K562 (cell line): ENCODE results near the gene SRCAP. TPM values are rescaled to one million over a fixed set of nuclear protein-coding genes. Genes with fewer than 3 reads are reported as not detected.

ENCODE experiments used
- BRD4 ChIP-seq: fragments of 200-600 bp; sonication (generic); IDR thresholded peaks from 2 replicates; pipeline ENCODE4 v1.6.1; 2017; ENCODE audit warnings: inconsistent platforms
- CC2D1A ChIP-seq: fragments of 450-650 bp; IDR thresholded peaks from 2 replicates; pipeline ENCODE4 v1.6.1; 2017; ENCODE audit warnings: mild to moderate bottlenecking
- ELF2 ChIP-seq: fragments of 250-450 bp; sonication (Bioruptor Pico); IDR thresholded peaks from 2 replicates; pipeline ENCODE4 v1.5.0; 2021; ENCODE audit warnings: mild to moderate bottlenecking
- EZH2 ChIP-seq: IDR thresholded peaks from 2 replicates; pipeline ENCODE4 v1.6.1; 2012; ENCODE audit warnings: low read depth, mild to moderate bottlenecking, inconsistent platforms, low read length, borderline replicate concordance
- GABPA ChIP-seq: fragments of 200-800 bp; sonication (Bioruptor generic); conservative IDR thresholded peaks from 2 replicates; pipeline ENCODE4 v1.6.1; 2016; ENCODE audit warnings: low read depth, missing genetic modification characterization, missing compliant biosample characterization
- JUNB ChIP-seq: fragments of 450-650 bp; formaldehyde crosslinking; conservative IDR thresholded peaks from 2 replicates; pipeline ENCODE4 v1.4.0; 2020; ENCODE audit warnings: mild to moderate bottlenecking
- MAZ ChIP-seq, 2 experiments: fragments of 450-650 bp in 1 of 2; sonication (generic) in 1 of 2; formaldehyde crosslinking; IDR thresholded peaks in 1 of 2; conservative IDR thresholded peaks in 1 of 2; 2 replicates each; pipeline versions ENCODE4 v1.4.0 to v1.5.0; 2020; ENCODE audit warnings: mild to moderate bottlenecking in 1 of 2, missing genetic modification reagents in 1 of 2
- PHF20 ChIP-seq: fragments of 450-650 bp; IDR thresholded peaks from 2 replicates; pipeline ENCODE4 v1.6.1; 2018; ENCODE audit not compliant: partially characterized antibody
- POLR2A ChIP-seq: fragments of 450-650 bp; conservative IDR thresholded peaks from 2 replicates; pipeline ENCODE4 v1.6.1; 2016
- RBM22 ChIP-seq: fragments of 200-400 bp; formaldehyde crosslinking; IDR thresholded peaks from 2 replicates; pipeline ENCODE4 v1.6.1; 2018; ENCODE audit warnings: low read length, low read depth; ENCODE audit not compliant: poor library complexity, severe bottlenecking
- SLC30A9 ChIP-seq: fragments of 250-450 bp; sonication (Bioruptor Pico); IDR thresholded peaks from 2 replicates; pipeline ENCODE4 v1.8.0; 2022; ENCODE audit warnings: mild to moderate bottlenecking, moderate library complexity
- TAF1 ChIP-seq: IDR thresholded peaks from 2 replicates; pipeline ENCODE4 v1.6.1; 2011; ENCODE audit warnings: mild to moderate bottlenecking, low read length, moderate library complexity; ENCODE audit not compliant: insufficient read depth, control insufficient read depth, severe bottlenecking; ENCODE audit errors: extremely low read depth
- TOE1 ChIP-seq, 2 experiments: fragments of 450-650 bp in 1 of 2; sonication (generic) in 1 of 2; formaldehyde crosslinking in 1 of 2; IDR thresholded peaks; 2 replicates each; pipeline versions ENCODE4 v1.7.1 to v1.8.0; 2016 to 2022; ENCODE audit warnings: borderline replicate concordance in 2 of 2, mild to moderate bottlenecking in 2 of 2, antibody characterized with exemption in 1 of 2, inconsistent platforms in 1 of 2, low read depth in 1 of 2, missing genetic modification reagents in 1 of 2, moderate library complexity in 1 of 2
- ZFPM2 ChIP-seq: fragments of 250-450 bp; sonication (Bioruptor Pico); IDR thresholded peaks from 2 replicates; pipeline ENCODE4 v1.5.1; 2022; ENCODE audit warnings: mild to moderate bottlenecking
- ZFX ChIP-seq: sonication (generic); formaldehyde crosslinking; IDR thresholded peaks from 2 replicates; pipeline ENCODE4 v1.8.0; 2022; ENCODE audit warnings: mild to moderate bottlenecking, missing genetic modification reagents, moderate library complexity
- polyA plus RNA-seq, 8 experiments: library from polyadenylated mRNA; depleted of rRNA in 4 of 8; stranded (reverse) in 5 of 8; unstranded in 3 of 8; fragments of >200 nt; fragmentation: Nextera tagmentation in 2 of 8; fragmentation: Illumina TruSeq in 1 of 8; extraction: Ambion mirVana in 2 of 8; extraction: Trizol in 1 of 8; gene quantifications; 2 replicates each; pipeline versions ENCODE4 v1.2.1 to v1.2.3, GENCODE V29; 2011 to 2014; ENCODE audit warnings: inconsistent platforms in 1 of 8, missing spikeins in 1 of 8
- total RNA-seq, 7 experiments: library from RNA; depleted of rRNA in 6 of 7; stranded (reverse); fragments of >200 nt in 6 of 7; fragmentation: Illumina TruSeq in 2 of 7; extraction: Trizol in 2 of 7; gene quantifications; 2 replicates each; pipeline versions ENCODE4 v1.2.1 to v1.2.3, GENCODE V29; 2011 to 2021; ENCODE audit warnings: low replicate concordance in 1 of 7
- TF ChIP-seq, protein P1 (sequence below): sonication (generic); formaldehyde crosslinking; IDR thresholded peaks from 2 replicates; pipeline ENCODE4 v1.8.1; 2023; ENCODE audit warnings: missing genetic modification reagents, mild to moderate bottlenecking, borderline replicate concordance
- TF ChIP-seq, protein P2 (sequence below): fragments of 450-650 bp; IDR thresholded peaks from 2 replicates; pipeline ENCODE4 v1.7.1; 2018; ENCODE audit warnings: mild to moderate bottlenecking, low read depth; ENCODE audit not compliant: partially characterized antibody
- TF ChIP-seq, protein P3 (sequence below): fragments of 200-800 bp; sonication (Bioruptor generic); IDR thresholded peaks from 2 replicates; pipeline ENCODE4 v1.6.1; 2017; ENCODE audit warnings: missing genetic modification characterization, missing compliant biosample characterization

Gene SRCAP
- total and polyA plus RNA-seq, 9 of the 15 experiments (the other 6 are each of a cell fraction or from before 2014, with no cell fraction given) = 0.21 to 62.6 (median 5.8) TPM

- TF ChIP-seq TAF1 (peak; percentile 80), SLC30A9 (CRISPR knock-in tag) (no peak), ZFPM2 (CRISPR knock-in tag) (0 out of 2 replicates have a peak, but pooled peaks have one; percentile 21), RBM22 (no peak), MAZ (CRISPR knock-in tag; conservative IDR thresholded peaks at IDR 0.05 in 1 of 2, IDR thresholded peaks at IDR 0.05 in 1 of 2) (peak; percentile 83 to 92), BRD4 (no peak; the same call in 1 of the 2 replicates), POLR2A (peak; percentile 70), CC2D1A (0 out of 2 replicates have a peak, but pooled peaks have one; percentile 36), PHF20 (peak; percentile 78), ELF2 (CRISPR knock-in tag) (peak; percentile 89), JUNB (CRISPR knock-in tag) (no peak), EZH2 (no peak), TOE1 (IDR thresholded peaks at IDR 0.05; ENCODE audit: borderline replicate concordance) (peak; percentile 85; the same call in 1 of the 2 replicates), TOE1 (CRISPR knock-in tag; IDR thresholded peaks at IDR 0.05; ENCODE audit: borderline replicate concordance, low read depth) (no peak), GABPA (tag) (peak; percentile 95), ZFX (CRISPR knock-in tag) (peak; percentile 56)
- TF ChIP-seq, protein P1, sequence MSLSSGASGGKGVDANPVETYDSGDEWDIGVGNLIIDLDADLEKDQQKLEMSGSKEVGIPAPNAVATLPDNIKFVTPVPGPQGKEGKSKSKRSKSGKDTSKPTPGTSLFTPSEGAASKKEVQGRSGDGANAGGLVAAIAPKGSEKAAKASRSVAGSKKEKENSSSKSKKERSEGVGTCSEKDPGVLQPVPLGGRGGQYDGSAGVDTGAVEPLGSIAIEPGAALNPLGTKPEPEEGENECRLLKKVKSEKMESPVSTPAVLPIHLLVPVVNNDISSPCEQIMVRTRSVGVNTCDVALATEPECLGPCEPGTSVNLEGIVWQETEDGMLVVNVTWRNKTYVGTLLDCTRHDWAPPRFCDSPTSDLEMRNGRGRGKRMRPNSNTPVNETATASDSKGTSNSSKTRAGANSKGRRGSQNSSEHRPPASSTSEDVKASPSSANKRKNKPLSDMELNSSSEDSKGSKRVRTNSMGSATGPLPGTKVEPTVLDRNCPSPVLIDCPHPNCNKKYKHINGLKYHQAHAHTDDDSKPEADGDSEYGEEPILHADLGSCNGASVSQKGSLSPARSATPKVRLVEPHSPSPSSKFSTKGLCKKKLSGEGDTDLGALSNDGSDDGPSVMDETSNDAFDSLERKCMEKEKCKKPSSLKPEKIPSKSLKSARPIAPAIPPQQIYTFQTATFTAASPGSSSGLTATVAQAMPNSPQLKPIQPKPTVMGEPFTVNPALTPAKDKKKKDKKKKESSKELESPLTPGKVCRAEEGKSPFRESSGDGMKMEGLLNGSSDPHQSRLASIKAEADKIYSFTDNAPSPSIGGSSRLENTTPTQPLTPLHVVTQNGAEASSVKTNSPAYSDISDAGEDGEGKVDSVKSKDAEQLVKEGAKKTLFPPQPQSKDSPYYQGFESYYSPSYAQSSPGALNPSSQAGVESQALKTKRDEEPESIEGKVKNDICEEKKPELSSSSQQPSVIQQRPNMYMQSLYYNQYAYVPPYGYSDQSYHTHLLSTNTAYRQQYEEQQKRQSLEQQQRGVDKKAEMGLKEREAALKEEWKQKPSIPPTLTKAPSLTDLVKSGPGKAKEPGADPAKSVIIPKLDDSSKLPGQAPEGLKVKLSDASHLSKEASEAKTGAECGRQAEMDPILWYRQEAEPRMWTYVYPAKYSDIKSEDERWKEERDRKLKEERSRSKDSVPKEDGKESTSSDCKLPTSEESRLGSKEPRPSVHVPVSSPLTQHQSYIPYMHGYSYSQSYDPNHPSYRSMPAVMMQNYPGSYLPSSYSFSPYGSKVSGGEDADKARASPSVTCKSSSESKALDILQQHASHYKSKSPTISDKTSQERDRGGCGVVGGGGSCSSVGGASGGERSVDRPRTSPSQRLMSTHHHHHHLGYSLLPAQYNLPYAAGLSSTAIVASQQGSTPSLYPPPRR (CRISPR knock-in tag) = 0 out of 2 replicates have a peak, but pooled peaks have one; percentile 28
- TF ChIP-seq, protein P2, sequence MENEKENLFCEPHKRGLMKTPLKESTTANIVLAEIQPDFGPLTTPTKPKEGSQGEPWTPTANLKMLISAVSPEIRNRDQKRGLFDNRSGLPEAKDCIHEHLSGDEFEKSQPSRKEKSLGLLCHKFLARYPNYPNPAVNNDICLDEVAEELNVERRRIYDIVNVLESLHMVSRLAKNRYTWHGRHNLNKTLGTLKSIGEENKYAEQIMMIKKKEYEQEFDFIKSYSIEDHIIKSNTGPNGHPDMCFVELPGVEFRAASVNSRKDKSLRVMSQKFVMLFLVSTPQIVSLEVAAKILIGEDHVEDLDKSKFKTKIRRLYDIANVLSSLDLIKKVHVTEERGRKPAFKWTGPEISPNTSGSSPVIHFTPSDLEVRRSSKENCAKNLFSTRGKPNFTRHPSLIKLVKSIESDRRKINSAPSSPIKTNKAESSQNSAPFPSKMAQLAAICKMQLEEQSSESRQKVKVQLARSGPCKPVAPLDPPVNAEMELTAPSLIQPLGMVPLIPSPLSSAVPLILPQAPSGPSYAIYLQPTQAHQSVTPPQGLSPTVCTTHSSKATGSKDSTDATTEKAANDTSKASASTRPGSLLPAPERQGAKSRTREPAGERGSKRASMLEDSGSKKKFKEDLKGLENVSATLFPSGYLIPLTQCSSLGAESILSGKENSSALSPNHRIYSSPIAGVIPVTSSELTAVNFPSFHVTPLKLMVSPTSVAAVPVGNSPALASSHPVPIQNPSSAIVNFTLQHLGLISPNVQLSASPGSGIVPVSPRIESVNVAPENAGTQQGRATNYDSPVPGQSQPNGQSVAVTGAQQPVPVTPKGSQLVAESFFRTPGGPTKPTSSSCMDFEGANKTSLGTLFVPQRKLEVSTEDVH = peak; percentile 68
- TF ChIP-seq, protein P3, sequence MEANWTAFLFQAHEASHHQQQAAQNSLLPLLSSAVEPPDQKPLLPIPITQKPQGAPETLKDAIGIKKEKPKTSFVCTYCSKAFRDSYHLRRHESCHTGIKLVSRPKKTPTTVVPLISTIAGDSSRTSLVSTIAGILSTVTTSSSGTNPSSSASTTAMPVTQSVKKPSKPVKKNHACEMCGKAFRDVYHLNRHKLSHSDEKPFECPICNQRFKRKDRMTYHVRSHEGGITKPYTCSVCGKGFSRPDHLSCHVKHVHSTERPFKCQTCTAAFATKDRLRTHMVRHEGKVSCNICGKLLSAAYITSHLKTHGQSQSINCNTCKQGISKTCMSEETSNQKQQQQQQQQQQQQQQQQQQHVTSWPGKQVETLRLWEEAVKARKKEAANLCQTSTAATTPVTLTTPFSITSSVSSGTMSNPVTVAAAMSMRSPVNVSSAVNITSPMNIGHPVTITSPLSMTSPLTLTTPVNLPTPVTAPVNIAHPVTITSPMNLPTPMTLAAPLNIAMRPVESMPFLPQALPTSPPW (CRISPR knock-in tag) = peak; percentile 53
Observed at GRCh38 chr16:30786936-30787612, 88.1 kb downstream of the SRCAP start, which contains the start of gene ZNF629 (continued).
